Measurements from ENCODE around the gene TM4SF1. TPM values are rescaled to one million over a fixed set of nuclear protein-coding genes. Genes with fewer than 3 reads are reported as not detected.

Gene TM4SF1
- polyA plus RNA-seq, 1 donor (not counting 4 experiments of a cell fraction or from before 2014, with no cell fraction given) = 375 TPM

- H3K9me1 ChIP-seq (ENCODE audit: control insufficient read depth, extremely low read depth, insufficient read depth, low read length) = no peaks in the 10 kb centered on the region
- H3K4me1 ChIP-seq (ENCODE audit: control insufficient read depth, extremely low read depth, insufficient read depth, low read length) = peaks cover 68% of the 10 kb centered on the region
- peak overlapping the region in 1 of 3 experiments; percentile 47 for H3K4me3 ChIP-seq (ENCODE audit: control insufficient read depth in 2 of 3, extremely low read depth in 1 of 3, insufficient read depth in 2 of 3, low read depth in 1 of 3, low read length in 3 of 3)
- peaks cover 12 to 29% of the 10 kb centered on the region in 2 experiments for H3K36me3 ChIP-seq (ENCODE audit: control insufficient read depth in 2 of 2, extremely low read depth in 1 of 2, insufficient read depth in 2 of 2, low read length in 2 of 2)
- no peaks in the 10 kb centered on the region for H3K9me3 ChIP-seq (ENCODE audit: control insufficient read depth, low read depth, low read length)
- no peak for FAIRE-seq
- no peaks in the 10 kb centered on the region for H4K20me1 ChIP-seq (ENCODE audit: control insufficient read depth, extremely low read depth, insufficient read depth, low read length)
- no peak for DNase-seq (ENCODE audit: low read depth, low spot score)
- peak overlapping the region; percentile 64 for H3K9ac ChIP-seq (ENCODE audit: control insufficient read depth, extremely low read depth, insufficient read depth, low read length)
- peak overlapping the region; percentile 87 for H3K4me2 ChIP-seq (ENCODE audit: control insufficient read depth, extremely low read depth, insufficient read depth, low read depth, low read length)
- peak overlapping the region; percentile 87 for H3K27ac ChIP-seq (ENCODE audit: control insufficient read depth, insufficient read depth, low read length)
- no peak for TF ChIP-seq EZH2 (IDR thresholded peaks at IDR 0.05; ENCODE audit: low read length)
- no peak for TF ChIP-seq CTCF (optimal IDR thresholded peaks at IDR 0.05 in 1 of 3, IDR thresholded peaks at IDR 0.05 in 1 of 3, conservative IDR thresholded peaks at IDR 0.05 in 1 of 3; ENCODE audit: extremely low read depth in 1 of 3, insufficient read depth in 2 of 3, low read length in 3 of 3)
- H2AFZ ChIP-seq (ENCODE audit: control insufficient read depth, low read length) = no peak overlapping the region
- peaks cover 21% of the 10 kb centered on the region for H3K79me2 ChIP-seq (ENCODE audit: control insufficient read depth, insufficient read depth, low read length)
- H3K27me3 ChIP-seq (ENCODE audit: control insufficient read depth, extremely low read depth, insufficient read depth, low read length) = no peaks in the 10 kb centered on the region
- dilution Hi-C loops (cut with MboI; ENCODE audit: extremely low pct_ligation_motif_present, low sequenced_read_pairs) = no loop called here
These were observed 5.7 kb downstream of the TM4SF1 start for GRCh38 chr3:149371723-149372114.

GRCh38 chr3:149371001-149371722 lies 6.3 kb downstream of the TM4SF1 start:
- TF ChIP-seq CTCF (optimal IDR thresholded peaks at IDR 0.05 in 1 of 3, IDR thresholded peaks at IDR 0.05 in 1 of 3, conservative IDR thresholded peaks at IDR 0.05 in 1 of 3; ENCODE audit: extremely low read depth in 1 of 3, insufficient read depth in 2 of 3, low read length in 3 of 3) (peak in 2 of 3 experiments; percentile 32 to 41), EZH2 (IDR thresholded peaks at IDR 0.05; ENCODE audit: low read length) (no peak)
- H3K4me3 ChIP-seq (ENCODE audit: control insufficient read depth in 2 of 3, extremely low read depth in 1 of 3, insufficient read depth in 2 of 3, low read depth in 1 of 3, low read length in 3 of 3) = peak overlapping the region; percentile 4 to 59 (median 47)
- peak; percentile 91 for FAIRE-seq
- peak overlapping the region; percentile 87 for H3K4me2 ChIP-seq (ENCODE audit: control insufficient read depth, extremely low read depth, insufficient read depth, low read depth, low read length)
- H3K9me3 ChIP-seq (ENCODE audit: control insufficient read depth, low read depth, low read length) = no peaks in the 10 kb centered on the region
- H3K4me1 ChIP-seq (ENCODE audit: control insufficient read depth, extremely low read depth, insufficient read depth, low read length) = peaks cover 73% of the 10 kb centered on the region
- H3K36me3 ChIP-seq (ENCODE audit: control insufficient read depth in 2 of 2, extremely low read depth in 1 of 2, insufficient read depth in 2 of 2, low read length in 2 of 2) = peaks cover 12 to 29% of the 10 kb centered on the region in 2 experiments
- dilution Hi-C loops (cut with MboI; ENCODE audit: extremely low pct_ligation_motif_present, low sequenced_read_pairs) = no loop called here
- no peak overlapping the region for H2AFZ ChIP-seq (ENCODE audit: control insufficient read depth, low read length)
- no peaks in the 10 kb centered on the region for H4K20me1 ChIP-seq (ENCODE audit: control insufficient read depth, extremely low read depth, insufficient read depth, low read length)
- H3K9me1 ChIP-seq (ENCODE audit: control insufficient read depth, extremely low read depth, insufficient read depth, low read length) = no peaks in the 10 kb centered on the region
- H3K9ac ChIP-seq (ENCODE audit: control insufficient read depth, extremely low read depth, insufficient read depth, low read length) = peak overlapping the region; percentile 64
- H3K27ac ChIP-seq (ENCODE audit: control insufficient read depth, insufficient read depth, low read length) = peak overlapping the region; percentile 87
- peaks cover 16% of the 10 kb centered on the region for H3K79me2 ChIP-seq (ENCODE audit: control insufficient read depth, insufficient read depth, low read length)
- DNase-seq (ENCODE audit: low read depth, low spot score) = no peak
- no peaks in the 10 kb centered on the region for H3K27me3 ChIP-seq (ENCODE audit: control insufficient read depth, extremely low read depth, insufficient read depth, low read length)

All from keratinocyte (primary cell).